MM.1S (cell line): Measurements from ENCODE around the gene MIPEP.

Source experiments
- EZH2 ChIP-seq: fragments of 300-600 bp; sonication (generic); optimal IDR thresholded peaks from 2 replicates; pipeline ENCODE3; 2017; ENCODE audit warnings: low read depth, mild to moderate bottlenecking, antibody characterized with exemption, low read length, mixed read lengths
- EZH2phosphoT487 ChIP-seq: fragments of 300-600 bp; sonication (generic); IDR thresholded peaks from 2 replicates; pipeline ENCODE4 v1.6.1; 2018; ENCODE audit warnings: antibody characterized with exemption, low read length
- TF ChIP-seq, protein P1 (sequence below): fragments of 300-600 bp; sonication (generic); IDR thresholded peaks from 2 replicates; pipeline ENCODE4 v1.5.1; 2016; ENCODE audit warnings: antibody characterized with exemption, low read length, mixed read lengths

DNA sequence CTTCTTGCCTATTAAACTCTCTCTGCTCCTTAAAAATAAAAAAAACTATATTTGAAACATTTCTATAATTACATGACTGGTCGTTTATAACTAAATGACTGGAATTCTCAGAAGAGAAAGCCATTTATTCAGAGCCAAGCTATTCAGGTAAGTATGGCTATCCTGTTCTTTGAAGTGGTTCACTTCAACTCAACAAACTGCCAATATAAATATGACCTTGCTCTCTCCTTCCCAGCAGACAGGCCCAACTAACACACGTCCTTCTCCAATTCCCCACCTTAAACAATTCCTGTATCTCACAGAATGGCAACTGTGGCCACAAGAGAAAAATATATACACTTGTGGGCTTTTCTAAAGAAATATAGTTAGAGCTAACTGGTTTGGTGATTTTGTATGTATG is 153.9 kb downstream of the MIPEP start:
- TF ChIP-seq EZH2: no peak
- TF ChIP-seq, protein P1, sequence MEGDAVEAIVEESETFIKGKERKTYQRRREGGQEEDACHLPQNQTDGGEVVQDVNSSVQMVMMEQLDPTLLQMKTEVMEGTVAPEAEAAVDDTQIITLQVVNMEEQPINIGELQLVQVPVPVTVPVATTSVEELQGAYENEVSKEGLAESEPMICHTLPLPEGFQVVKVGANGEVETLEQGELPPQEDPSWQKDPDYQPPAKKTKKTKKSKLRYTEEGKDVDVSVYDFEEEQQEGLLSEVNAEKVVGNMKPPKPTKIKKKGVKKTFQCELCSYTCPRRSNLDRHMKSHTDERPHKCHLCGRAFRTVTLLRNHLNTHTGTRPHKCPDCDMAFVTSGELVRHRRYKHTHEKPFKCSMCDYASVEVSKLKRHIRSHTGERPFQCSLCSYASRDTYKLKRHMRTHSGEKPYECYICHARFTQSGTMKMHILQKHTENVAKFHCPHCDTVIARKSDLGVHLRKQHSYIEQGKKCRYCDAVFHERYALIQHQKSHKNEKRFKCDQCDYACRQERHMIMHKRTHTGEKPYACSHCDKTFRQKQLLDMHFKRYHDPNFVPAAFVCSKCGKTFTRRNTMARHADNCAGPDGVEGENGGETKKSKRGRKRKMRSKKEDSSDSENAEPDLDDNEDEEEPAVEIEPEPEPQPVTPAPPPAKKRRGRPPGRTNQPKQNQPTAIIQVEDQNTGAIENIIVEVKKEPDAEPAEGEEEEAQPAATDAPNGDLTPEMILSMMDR: no peak
- no peak for TF ChIP-seq EZH2phosphoT487
